ENCODE results near the gene RYK.

The RYK gene

DNA sequence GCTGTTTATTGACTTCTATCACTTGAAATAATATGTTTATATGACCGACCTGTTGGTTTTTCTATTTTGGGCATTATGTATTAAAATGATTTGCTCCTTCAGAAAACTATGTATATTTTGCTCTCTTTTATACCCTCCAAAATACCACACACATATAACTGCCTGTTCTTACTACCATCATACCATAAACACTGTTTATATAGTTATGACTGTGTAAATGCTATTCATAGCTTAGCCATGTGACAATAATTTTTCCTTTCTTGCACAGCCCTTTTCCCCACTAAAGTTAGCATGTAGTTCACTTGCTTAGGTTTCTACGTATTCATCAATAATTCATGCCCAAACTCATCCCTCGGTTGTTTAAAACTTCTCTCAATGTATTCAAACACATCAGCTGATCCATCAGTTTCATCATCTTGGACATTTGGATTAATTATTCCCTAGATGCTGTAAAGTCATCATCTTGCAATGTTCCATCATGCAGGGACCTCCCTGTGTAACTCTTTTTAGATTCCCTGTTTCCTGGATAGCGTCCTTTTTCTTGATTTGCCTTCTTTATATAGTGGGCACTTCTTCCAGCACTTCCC lies 8.2 kb upstream of the RYK start:
- peak overlapping the region; percentile 48 for H3K27ac ChIP-seq
- DNase-seq (ENCODE audit: low read depth, low spot score): peak; percentile 31

DNA sequence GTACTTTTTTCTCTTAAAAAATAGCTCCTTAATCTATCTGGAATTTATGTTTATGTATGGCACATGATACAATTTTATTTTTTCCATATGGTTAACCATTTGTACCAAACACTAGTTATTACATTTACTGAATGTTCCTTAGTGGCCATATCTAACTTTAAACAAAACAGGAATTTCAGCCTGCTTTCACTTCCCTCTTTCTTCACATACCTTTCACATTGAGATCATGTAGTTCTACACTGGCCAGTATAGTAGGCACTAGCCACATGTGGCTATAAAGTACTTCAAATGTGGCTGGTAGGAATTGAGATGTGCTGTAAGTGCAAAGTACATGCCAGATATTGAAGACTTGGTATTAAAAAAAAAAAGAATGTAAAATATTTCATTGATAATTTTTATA lies 4.7 kb upstream of the RYK start:
- H3K27ac ChIP-seq: no peak overlapping the region
- no peak for DNase-seq (ENCODE audit: low read depth, low spot score)

DNA sequence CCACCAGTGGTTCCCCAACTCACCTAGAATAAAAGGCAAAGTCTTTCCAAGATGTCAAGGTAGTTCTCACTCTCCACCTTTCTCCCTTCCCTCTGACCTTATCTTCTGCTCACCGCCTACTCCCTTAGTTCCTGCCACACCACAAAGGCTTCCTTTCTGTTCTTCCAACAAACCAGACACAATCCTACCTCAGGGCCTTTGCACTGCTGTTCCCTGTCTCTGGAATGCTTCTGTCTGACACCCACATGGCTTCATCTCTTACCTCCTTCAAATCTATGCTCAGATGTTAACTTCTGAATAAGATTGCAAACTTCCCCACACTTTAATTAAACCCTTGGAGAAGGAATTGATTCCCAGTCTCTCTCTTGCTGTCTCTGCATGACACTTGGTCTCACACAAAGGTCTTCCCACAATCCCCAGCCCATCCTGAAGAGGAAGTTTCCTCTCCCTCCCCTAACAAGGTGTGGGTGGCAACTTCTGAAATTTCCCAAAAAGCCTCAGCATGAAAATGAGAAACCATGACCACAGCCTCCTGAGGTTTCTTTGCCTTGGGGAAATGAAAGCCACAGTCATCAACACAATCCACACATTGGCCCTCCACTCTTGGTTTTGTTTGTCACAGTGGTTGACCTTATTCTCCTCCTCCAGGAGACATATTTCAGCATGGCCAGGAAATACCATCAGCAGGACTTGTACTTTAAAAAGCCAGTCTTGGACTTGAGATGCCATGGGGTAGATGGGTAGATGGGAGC lies 3.0 kb upstream of the RYK start:
- no peak for DNase-seq (ENCODE audit: low read depth, low spot score)
- H3K27ac ChIP-seq: no peak overlapping the region

DNA sequence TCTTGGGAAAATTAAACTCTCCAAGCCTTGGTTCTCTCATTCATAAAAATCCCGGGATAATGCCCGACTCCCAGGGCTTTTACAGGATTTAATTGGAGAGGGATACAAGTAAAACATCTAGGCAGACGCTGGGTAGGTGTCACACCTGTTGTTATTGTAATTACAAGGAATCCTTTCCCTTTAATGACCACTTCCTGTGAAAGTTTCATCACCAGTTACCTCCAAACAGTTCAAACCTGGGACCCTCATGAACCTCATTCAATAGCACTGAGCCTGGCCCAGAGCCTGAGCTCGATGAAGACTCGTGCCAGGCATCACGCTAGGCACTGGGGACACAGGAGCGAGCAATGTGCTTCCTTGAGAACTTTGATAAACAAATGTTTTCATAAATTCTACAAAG lies 2.1 kb upstream of the RYK start:
- no peak overlapping the region for H3K27ac ChIP-seq
- DNase-seq (ENCODE audit: low read depth, low spot score): no peak

DNA sequence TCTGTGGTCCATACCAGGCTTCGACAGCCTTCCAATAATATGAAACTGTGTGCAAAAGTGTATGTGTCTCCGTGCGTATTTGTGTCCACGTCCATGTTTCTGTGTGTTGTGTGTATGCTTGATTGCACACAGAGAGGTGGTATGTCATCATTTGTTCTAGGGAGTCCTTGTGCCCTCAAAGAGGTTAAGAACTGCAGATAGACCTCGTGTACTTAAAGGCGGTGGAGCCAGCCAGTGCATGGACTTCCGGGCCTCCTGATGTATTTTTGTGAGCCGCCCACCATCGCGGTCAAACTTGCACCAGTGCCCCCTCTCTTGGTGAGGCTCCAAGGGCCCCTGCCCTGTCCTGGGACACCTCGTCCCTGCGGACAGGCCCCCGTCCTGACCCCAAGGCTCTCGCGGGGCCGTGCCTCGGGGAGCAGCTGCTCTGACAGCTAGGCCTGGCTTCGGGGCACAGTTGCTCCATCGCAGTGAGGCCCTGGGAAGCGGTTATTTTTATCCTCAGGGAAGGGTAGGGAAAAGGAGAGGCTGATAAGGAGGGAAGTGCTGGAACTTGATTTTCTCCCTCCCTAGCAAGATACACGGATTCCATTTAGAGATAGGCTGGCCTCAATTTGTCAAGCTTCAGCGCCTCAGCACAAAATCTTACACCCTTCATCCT lies 1.2 kb upstream of the RYK start:
- no peak overlapping the region for H3K27ac ChIP-seq
- DNase-seq (ENCODE audit: low read depth, low spot score): no peak

DNA sequence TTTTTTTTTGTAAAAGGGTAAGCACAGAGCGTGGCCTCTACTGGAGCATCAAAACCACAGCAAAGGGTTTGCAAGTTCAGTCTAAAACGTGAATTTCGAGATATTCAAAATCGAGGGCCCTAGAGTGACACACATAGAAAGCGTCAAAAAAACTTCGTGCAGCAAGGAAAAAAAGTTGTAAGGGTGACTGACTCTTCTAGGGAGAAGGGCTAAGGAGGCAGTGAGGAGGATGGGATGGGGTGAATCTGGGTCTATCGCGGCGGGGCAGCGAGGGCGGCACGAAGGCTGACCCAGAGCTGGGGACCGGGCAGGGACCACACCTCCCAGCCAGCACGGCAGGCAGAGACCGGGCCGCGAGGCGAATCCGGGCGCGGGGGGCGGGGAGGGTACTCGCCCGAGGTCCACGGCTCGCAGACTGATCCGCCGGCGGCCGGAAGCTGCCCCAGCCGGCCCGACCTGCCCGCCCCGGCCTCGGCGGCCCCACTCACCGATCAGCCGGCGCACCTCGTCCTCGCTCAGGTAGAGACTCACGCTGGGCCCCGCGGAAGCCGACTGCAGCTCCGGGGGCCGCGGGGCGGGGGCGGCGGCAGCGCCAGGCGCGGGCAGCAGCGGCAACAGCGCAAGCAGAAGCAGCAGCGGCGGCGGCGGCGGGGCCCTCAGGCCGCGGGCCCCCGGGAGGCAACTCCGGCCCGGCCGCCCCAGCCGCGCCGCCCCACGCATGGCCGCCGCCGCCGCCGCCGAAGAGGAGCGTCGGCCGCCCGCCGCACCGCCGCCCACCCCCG lies 533 bp downstream of the RYK start:
- DNase-seq (ENCODE audit: low read depth, low spot score): no peak
- H3K27ac ChIP-seq: peak overlapping the region; percentile 81

DNA sequence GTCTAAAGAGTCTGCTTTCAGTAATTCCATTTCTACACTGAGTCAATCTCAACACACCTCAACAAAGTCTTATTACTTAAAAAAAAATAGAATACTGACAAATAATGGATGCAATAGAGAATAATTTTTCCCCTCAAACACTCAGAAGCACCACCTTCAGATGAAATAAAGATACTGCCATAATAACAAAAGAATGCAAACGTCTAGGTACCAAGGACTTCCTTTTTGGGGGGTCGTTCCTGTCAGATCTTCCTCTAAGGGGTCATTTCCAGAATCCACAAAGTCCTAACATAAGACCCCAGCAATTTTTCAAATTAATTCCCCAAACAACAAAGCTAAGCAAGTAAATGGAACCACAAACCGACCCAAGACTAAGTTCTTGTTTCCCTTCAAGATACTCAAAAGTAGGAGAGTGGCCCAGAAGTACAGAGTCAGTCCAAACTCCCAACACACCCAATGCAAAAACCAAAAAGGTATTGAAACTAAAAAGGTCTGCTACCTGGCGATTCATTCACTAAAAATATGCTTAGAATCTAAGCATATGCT lies 1.3 kb downstream of the RYK start:
- DNase-seq (ENCODE audit: low read depth, low spot score): no peak
- H3K27ac ChIP-seq: peak overlapping the region; percentile 81

DNA sequence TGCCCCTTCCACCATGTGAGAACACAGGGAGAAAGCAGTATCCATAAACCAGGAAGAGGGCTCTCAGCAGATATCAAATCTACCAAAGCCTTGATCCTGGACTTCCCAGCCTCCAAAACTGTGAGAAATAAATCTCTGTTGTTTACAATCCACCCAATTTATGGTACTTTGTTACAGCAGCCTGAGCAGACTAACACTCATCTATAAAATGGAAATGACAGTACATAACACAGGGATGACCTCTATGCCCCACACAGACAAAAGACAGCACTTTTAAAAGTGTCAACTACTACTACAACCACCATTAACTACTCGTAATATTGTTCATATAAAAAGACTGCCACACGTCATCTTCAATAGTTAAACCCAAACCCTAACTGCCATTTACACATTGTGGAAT lies 5.7 kb downstream of the RYK start:
- no peak overlapping the region for H3K27ac ChIP-seq

DNA sequence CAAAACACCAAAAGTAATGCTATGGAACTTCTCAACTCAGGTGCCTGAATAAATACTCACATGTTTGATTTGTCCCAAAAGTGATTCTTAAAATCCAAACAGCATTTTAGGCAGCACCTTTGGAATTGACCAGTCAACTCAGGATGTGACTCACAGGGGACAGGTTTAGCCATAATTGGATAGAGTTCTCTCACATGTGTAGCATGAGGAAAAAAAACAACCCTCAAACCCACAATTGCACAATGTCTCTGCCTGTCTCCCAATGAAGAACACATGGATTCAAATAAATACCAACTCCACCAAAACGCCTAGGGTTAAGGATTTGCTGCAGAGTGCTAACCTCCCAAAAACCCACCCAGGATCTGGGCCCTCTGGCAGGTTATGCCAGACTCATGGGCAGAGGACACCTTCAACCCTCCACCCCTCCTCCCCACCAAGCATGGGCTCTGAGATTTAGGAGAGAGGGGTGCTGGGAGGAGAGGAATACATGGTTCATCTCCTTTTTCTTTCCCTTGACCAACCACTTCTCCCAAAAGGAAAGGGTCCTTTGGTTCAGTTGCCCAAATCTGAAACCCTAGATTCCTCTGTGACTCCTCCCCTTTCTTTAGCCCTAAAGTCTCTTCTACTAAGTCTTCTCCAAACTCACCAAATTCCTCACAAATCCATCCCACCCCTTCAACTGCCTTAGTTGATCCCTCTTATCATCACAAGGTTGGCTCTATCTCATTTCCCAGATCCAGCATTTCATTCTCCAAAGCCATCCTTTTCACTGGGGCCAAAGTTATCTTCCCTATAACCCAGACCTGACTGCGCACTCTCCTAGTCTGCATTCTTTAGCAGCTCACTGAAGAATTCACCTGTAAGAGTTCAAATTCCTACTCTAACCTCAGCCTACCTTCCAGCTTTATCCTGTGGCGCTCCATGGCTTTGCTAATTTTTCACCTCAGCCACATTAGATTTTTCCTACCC lies 7.7 kb downstream of the RYK start:
- DNase-seq (ENCODE audit: low read depth, low spot score): peak; percentile 60
- peak overlapping the region; percentile 50 for H3K27ac ChIP-seq

More for the DNA sequence above, 5.7 kb downstream of the RYK start:
- no peak for DNase-seq (ENCODE audit: low read depth, low spot score)

DNA sequence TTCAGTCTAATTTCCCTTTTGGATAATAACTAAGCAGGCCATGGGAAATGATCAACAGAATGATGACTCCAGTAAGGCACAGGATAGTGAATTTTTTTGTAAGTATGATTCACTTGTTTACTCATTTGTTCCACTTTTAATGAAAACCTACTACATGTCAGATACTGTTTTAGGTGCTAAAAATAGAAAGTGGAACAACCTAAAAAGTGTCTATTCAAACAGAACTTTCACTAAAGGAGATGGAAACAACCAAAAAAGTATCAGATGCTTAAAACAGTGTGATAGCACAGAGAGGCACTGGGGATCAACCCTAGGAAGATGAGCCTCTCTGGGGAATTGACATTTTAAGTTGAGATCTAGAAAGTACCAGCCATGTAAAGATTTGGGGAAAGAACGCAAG lies 11.1 kb downstream of the RYK start:
- no peak overlapping the region for H3K27ac ChIP-seq

DNA sequence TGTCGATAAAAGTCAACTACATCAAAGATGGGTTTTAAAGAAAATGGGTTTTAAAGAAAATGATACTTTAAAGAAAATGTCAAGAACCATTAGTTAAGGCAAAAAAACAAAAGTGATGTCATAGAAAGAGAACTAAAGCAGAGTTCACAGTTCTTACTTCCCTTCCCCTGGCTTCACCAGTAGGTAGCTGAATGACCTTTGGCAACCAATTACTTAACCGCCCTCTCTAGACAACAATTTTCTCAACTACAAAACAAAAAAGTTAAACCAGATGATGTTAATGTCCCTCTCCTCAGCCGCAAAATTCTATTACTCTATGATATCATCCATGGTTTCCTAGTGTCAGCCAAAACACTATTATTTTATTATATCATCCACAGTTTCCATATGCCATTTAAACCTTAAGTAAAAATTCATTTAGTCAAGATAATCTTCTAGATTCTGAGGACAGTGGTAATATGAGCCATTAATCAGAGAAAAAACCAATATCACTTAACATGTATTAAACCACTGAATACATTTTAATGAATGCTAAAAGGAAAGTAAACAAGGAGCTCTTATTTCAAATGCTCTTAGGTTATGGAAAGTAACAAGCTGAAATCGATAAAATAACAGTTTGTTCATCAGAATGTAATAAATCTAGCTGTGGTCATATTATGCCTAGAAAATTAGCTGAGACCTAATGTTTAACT lies 13.1 kb downstream of the RYK start:
- no peak overlapping the region for H3K27ac ChIP-seq
- no peak for DNase-seq (ENCODE audit: low read depth, low spot score)

More for the DNA sequence above, 11.1 kb downstream of the RYK start:
- no peak for DNase-seq (ENCODE audit: low read depth, low spot score)

DNA sequence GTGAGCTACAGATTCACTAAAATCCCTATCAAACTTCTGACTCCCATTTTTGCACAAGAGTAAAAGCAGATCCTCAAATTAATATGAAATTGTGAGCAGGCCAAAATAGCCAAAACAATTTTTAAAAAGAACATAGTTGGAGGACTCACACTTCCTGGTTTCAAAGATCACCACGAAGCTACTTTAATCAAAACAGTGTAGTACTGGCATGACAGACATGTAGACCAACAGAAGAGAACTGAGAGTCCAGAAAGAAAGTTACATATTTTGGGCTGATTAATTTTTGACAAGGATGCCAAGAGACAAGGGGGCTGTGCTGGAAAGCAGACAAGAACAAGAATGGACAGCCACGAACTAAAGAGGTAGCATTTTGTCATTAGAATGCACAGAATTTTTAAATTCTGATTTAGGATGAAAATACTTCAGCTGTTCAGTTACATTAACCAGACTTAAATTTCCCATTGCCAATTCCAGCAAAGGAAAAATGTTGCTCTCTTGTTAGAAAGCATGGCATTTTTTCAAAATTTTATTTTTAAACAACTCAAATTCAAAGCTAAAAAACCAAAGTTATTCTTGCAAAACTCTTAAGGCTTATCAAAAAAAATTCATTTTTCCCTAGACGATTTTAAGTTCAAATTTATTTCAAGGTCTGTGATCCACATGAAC lies 14.0 kb downstream of the RYK start:
- no peak overlapping the region for H3K27ac ChIP-seq
- DNase-seq (ENCODE audit: low read depth, low spot score): no peak

DNA sequence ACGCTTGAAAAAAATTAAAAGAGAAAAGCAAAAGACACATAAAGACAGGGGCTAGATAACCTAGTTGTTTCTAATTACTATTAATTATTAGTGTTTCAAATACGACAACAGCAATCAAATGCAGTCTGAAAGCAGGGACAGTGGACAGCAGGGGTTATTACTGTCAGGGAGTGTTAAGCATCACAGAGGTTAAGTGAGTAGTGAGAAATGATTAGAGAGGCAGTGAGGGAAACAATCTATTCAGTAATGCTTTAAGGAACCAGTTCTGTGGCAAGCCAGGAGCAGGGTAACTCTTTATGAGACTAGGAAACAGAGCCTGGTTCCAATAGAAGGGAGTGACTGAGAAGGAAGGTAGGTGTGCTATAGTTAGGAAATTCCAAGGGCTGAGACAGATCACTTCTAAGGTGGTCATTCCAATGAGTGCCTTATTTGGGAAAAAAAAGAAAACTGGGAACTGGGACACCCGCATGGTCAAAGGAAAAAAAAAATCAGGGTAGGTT lies 15.0 kb downstream of the RYK start:
- DNase-seq (ENCODE audit: low read depth, low spot score): no peak
- H3K27ac ChIP-seq: no peak overlapping the region

DNA sequence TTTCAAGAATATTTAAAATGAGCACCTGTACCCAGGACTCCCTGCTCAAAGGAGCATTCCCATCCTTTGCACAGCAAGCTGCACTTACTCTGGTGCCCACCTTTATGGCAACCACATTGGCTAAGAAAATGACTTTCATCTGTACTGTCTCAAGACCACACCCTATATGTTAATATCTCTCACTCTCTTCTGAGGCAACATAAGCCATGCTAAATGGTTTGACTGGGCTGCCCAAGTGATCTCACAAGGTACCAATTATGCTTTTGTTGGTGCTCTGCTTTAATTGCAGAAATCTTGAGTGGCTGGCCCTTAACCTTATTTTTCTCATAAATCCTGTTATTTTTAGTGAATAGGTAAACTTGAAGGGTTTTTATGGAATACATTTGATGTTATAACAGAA lies 17.7 kb downstream of the RYK start:
- DNase-seq (ENCODE audit: low read depth, low spot score): no peak
- H3K27ac ChIP-seq: no peak overlapping the region

DNA sequence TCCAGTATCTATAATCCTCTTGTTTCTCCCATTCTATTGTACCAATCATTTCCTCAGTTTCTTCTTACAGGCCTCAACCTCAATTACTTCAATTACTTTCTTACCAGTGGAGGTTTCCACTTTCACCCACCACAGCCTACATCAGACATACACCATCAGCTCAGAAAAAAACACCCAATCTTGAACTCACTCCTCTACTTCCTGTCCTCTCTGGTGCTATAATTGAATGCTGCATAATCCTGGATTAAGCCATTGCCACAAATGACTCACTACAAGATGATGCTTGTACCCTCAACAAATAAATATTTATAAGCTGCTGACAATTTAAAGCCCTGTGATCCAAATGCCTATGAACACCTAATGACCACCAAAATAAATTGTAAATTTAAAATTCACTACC lies 18.5 kb downstream of the RYK start:
- H3K27ac ChIP-seq: no peak overlapping the region
- no peak for DNase-seq (ENCODE audit: low read depth, low spot score)

DNA sequence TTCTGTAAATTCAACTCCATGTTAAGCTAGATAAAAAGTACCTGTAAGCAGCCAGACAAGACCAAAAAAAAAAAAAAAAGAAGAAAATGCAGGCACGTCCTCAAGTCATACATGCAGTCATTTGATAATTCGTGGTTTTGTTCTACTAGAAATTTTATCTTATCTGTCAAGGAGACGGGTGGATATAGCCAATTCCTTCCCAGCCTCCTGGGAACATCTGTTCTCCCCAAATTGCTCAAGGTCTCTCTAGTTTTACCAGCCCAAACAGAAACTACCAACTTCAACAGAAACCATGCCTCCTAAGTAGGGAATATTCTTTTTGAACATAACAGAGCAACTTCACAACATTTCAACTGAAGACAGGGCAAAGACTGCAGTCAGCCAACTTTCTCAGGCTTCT lies 19.5 kb downstream of the RYK start:
- DNase-seq (ENCODE audit: low read depth, low spot score): no peak
- no peak overlapping the region for H3K27ac ChIP-seq

DNA sequence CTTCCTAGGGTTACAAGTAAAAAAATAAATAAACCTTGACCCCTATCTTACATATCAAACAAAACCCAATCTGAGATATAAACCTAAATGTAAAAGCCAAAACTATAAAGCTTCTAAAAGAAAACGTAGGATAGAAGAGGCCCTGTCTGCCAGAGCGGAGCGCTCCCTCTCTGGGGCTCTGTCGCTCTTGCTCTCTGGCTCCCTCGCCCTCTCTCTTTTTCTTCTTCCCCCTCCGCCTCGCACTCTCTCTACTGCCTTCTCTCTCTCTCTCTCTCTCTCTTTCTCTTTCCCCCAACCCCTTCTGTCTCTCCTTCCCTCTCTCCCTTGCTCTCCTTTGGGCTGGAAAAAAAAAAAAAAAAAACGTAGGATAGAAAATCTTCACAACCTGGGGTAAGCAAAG lies 21.6 kb downstream of the RYK start:
- H3K27ac ChIP-seq: no peak overlapping the region
- DNase-seq (ENCODE audit: low read depth, low spot score): no peak

DNA sequence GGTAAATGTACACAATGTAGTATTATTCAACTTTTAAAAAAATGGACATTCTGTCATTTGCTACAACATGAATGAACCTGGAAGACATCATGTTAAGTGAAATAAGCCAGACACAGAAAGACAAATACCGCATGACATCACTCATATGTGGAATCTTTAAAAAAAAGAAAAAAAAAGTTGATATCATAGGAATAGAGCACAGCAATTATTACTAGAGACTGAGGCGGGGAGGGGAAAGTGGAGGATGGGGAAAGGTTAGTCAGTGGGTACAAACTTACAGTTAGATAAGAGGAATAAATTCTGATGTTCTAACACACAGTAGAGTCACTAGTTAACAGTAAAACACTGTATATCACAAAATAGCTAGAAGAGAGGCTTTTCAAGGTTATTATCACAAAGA lies 22.2 kb downstream of the RYK start:
- no peak for DNase-seq (ENCODE audit: low read depth, low spot score)
- H3K27ac ChIP-seq: no peak overlapping the region

Measured in epithelial cell of prostate (primary cell).